Raji (cell line): Measurements from ENCODE around the gene ERBB2.

Experiments
- POLR2A ChIP-seq: IDR thresholded peaks from 2 replicates; pipeline ENCODE4 v1.6.1; 2011; ENCODE audit warnings: low read depth, low read length, control low read depth; ENCODE audit not compliant: insufficient read depth

The ERBB2 gene

GRCh38 chr17:39738568-39738901, 38.7 kb downstream of the ERBB2 start:
- no peak for TF ChIP-seq POLR2A

GRCh38 chr17:39738983-39739884, 39.4 kb downstream of the ERBB2 start:
- no peak for TF ChIP-seq POLR2A

GRCh38 chr17:39739885-39740356, 40.1 kb downstream of the ERBB2 start:
- no peak for TF ChIP-seq POLR2A

GRCh38 chr17:39740357-39741111, 40.7 kb downstream of the ERBB2 start:
- TF ChIP-seq POLR2A, result no peak

- no peak for TF ChIP-seq POLR2A
These were observed 42.4 kb downstream of the ERBB2 start for GRCh38 chr17:39742126-39742855.

- no peak for TF ChIP-seq POLR2A
These were observed 43.1 kb downstream of the ERBB2 start for GRCh38 chr17:39742856-39743436.

- no peak for TF ChIP-seq POLR2A
These were observed 44.4 kb downstream of the ERBB2 start for GRCh38 chr17:39744075-39744835.

GRCh38 chr17:39744836-39745215, 45.0 kb downstream of the ERBB2 start:
- no peak for TF ChIP-seq POLR2A

- no peak for TF ChIP-seq POLR2A
These were observed 45.7 kb downstream of the ERBB2 start for GRCh38 chr17:39745335-39746144.

GRCh38 chr17:39746145-39746461, 46.2 kb downstream of the ERBB2 start:
- TF ChIP-seq POLR2A, result no peak

GRCh38 chr17:39747745-39748144, 47.9 kb downstream of the ERBB2 start:
- TF ChIP-seq POLR2A, result no peak

GRCh38 chr17:39750131-39751015, 50.5 kb downstream of the ERBB2 start:
- TF ChIP-seq POLR2A, result no peak
